Astrocyte of the hippocampus (primary cell): ENCODE measurements around the gene ARID5B.
A peak's percentile ranks its signal among the peaks of the same experiment; 100 is the strongest.

Source experiments
- DNase-seq: peaks from one replicate; pipeline ENCODE4 v3.0.0; 2011; ENCODE audit warnings: low read depth, low spot score

ARID5B gene

GRCh38 chr10:62072901-62073300 lies 171.4 kb downstream of the ARID5B start:
- no peak for DNase-seq

GRCh38 chr10:62073429-62073828 lies 171.9 kb downstream of the ARID5B start:
- no peak for DNase-seq

GRCh38 chr10:62075414-62075813 lies 173.9 kb downstream of the ARID5B start:
- DNase-seq: no peak

- no peak for DNase-seq
These were observed 174.4 kb downstream of the ARID5B start for GRCh38 chr10:62075912-62076311.

- DNase-seq: peak; percentile 74
These were observed 175.4 kb downstream of the ARID5B start for GRCh38 chr10:62076891-62077290.

GRCh38 chr10:62077330-62078015 lies 176.0 kb downstream of the ARID5B start:
- DNase-seq: no peak

- DNase-seq: no peak
These were observed 178.5 kb downstream of the ARID5B start for GRCh38 chr10:62079885-62080559.

GRCh38 chr10:62080905-62081304 lies 179.4 kb downstream of the ARID5B start:
- no peak for DNase-seq

- DNase-seq: no peak
These were observed 180.1 kb downstream of the ARID5B start for GRCh38 chr10:62081341-62082270.

- DNase-seq: no peak
These were observed 180.8 kb downstream of the ARID5B start for GRCh38 chr10:62082271-62082656.

GRCh38 chr10:62082729-62083411 lies 181.4 kb downstream of the ARID5B start:
- peak; percentile 52 for DNase-seq

GRCh38 chr10:62083412-62084267 lies 182.1 kb downstream of the ARID5B start:
- DNase-seq: peak; percentile 63

- DNase-seq: no peak
These were observed 183.0 kb downstream of the ARID5B start for GRCh38 chr10:62084451-62084850.

GRCh38 chr10:62085404-62085803 lies 183.9 kb downstream of the ARID5B start:
- DNase-seq: no peak

- no peak for DNase-seq
These were observed 184.3 kb downstream of the ARID5B start for GRCh38 chr10:62085821-62086220.

GRCh38 chr10:62087329-62087728 lies 185.8 kb downstream of the ARID5B start:
- DNase-seq: no peak

- no peak for DNase-seq
These were observed 187.3 kb downstream of the ARID5B start for GRCh38 chr10:62088786-62089185.

- no peak for DNase-seq
These were observed 191.0 kb downstream of the ARID5B start for GRCh38 chr10:62092301-62093030.

GRCh38 chr10:62093863-62094291 lies 192.4 kb downstream of the ARID5B start:
- DNase-seq: peak; percentile 92
